Liver (tissue), 9 donors: ENCODE data around the gene THBS2. TPM values are rescaled to one million over a fixed set of nuclear protein-coding genes. Genes with fewer than 3 reads are reported as not detected.

Experiments used
- DNase-seq: peaks from one replicate; pipeline ENCODE4 v3.0.0-alpha.2; 2017; ENCODE audit warnings: low spot score
- H3K27ac ChIP-seq, 2 donors: one replicate each; pipeline ENCODE4 v1.7.0; 2013; ENCODE audit warnings: inconsistent platforms in 2 of 2, low read length in 2 of 2, control low read depth in 1 of 2, low read depth in 1 of 2, mild to moderate bottlenecking in 1 of 2
- H3K27me3 ChIP-seq, 4 donors: one replicate each; pipeline versions ENCODE4 v1.6.1 to v1.7.0; 2013; ENCODE audit warnings: low read length in 3 of 4, inconsistent platforms in 1 of 4, mild to moderate bottlenecking in 1 of 4, moderate library complexity in 1 of 4; ENCODE audit not compliant: control insufficient read depth in 4 of 4, insufficient read depth in 4 of 4
- H3K36me3 ChIP-seq, 4 donors: one replicate each; pipeline versions ENCODE4 v1.6.1 to v1.7.0; 2013; ENCODE audit warnings: low read length in 3 of 4, mild to moderate bottlenecking in 3 of 4, low read depth in 1 of 4, moderate library complexity in 1 of 4; ENCODE audit not compliant: control insufficient read depth in 4 of 4, insufficient read depth in 3 of 4
- H3K4me1 ChIP-seq, 4 donors: one replicate each; pipeline versions ENCODE4 v1.6.1 to v1.7.0; 2013; ENCODE audit warnings: low read length in 3 of 4, mild to moderate bottlenecking in 3 of 4, moderate library complexity in 1 of 4; ENCODE audit not compliant: control insufficient read depth in 4 of 4, insufficient read depth in 4 of 4
- H3K4me3 ChIP-seq, 3 donors: one replicate each; pipeline versions ENCODE4 v1.6.1 to v1.7.0; 2013; ENCODE audit warnings: low read length in 3 of 3, control low read depth in 1 of 3, low read depth in 1 of 3, mild to moderate bottlenecking in 1 of 3
- H3K9ac ChIP-seq, 2 donors: one replicate each; pipeline ENCODE4 v1.7.0; 2013; ENCODE audit warnings: low read length in 2 of 2, mild to moderate bottlenecking in 2 of 2, moderate library complexity in 2 of 2, control low read depth in 1 of 2, low read depth in 1 of 2
- H3K9me3 ChIP-seq, 4 donors: one replicate each; pipeline versions ENCODE4 v1.6.1 to v1.7.0; 2013; ENCODE audit warnings: low read length in 3 of 4; ENCODE audit not compliant: control insufficient read depth in 4 of 4
- ATF3 ChIP-seq: IDR thresholded peaks from 2 replicates; pipeline ENCODE4 v1.6.1; 2016; ENCODE audit warnings: antibody characterized with exemption
- CTCF ChIP-seq: fragments of 150-350 bp; IDR thresholded peaks from 2 replicates; pipeline ENCODE4 v1.5.1; 2017; ENCODE audit warnings: improper control_type of control experiment, low read depth, low read length; ENCODE audit not compliant: missing input control
- EGR1 ChIP-seq, 2 donors: IDR thresholded peaks; 2 replicates each; pipeline ENCODE4 v1.6.1; 2016 to 2018; ENCODE audit warnings: antibody characterized with exemption in 2 of 2, low read depth in 2 of 2
- FOXA1 ChIP-seq: IDR thresholded peaks from 2 replicates; pipeline ENCODE4 v1.6.1; 2016; ENCODE audit warnings: antibody characterized with exemption
- FOXA2 ChIP-seq: IDR thresholded peaks from 2 replicates; pipeline ENCODE4 v1.6.1; 2016; ENCODE audit warnings: antibody characterized with exemption
- GABPA ChIP-seq, 2 donors: IDR thresholded peaks in 1 of 2; conservative IDR thresholded peaks in 1 of 2; 2 replicates each; pipeline ENCODE4 v1.6.1; 2016; ENCODE audit warnings: antibody characterized with exemption in 2 of 2, mild to moderate bottlenecking in 1 of 2, moderate library complexity in 1 of 2
- HNF4A ChIP-seq, 2 donors: conservative IDR thresholded peaks; 2 replicates each; pipeline ENCODE4 v1.6.1; 2016; ENCODE audit warnings: antibody characterized with exemption in 2 of 2, mild to moderate bottlenecking in 2 of 2
- HNF4G ChIP-seq: IDR thresholded peaks from 2 replicates; pipeline ENCODE4 v1.6.1; 2016; ENCODE audit warnings: antibody characterized with exemption
- JUND ChIP-seq, 2 donors: IDR thresholded peaks; 2 replicates each; pipeline ENCODE4 v1.6.1; 2016; ENCODE audit warnings: antibody characterized with exemption in 2 of 2
- MAX ChIP-seq: IDR thresholded peaks from 2 replicates; pipeline ENCODE4 v1.6.1; 2016; ENCODE audit warnings: antibody characterized with exemption
- NR2F2 ChIP-seq: IDR thresholded peaks from 2 replicates; pipeline ENCODE4 v1.6.1; 2016; ENCODE audit warnings: antibody characterized with exemption
- RAD21 ChIP-seq, 2 donors: IDR thresholded peaks; 2 replicates each; pipeline ENCODE4 v1.6.1; 2016; ENCODE audit warnings: antibody characterized with exemption in 2 of 2, mild to moderate bottlenecking in 2 of 2
- REST ChIP-seq: IDR thresholded peaks from 2 replicates; pipeline ENCODE4 v1.6.1; 2016; ENCODE audit warnings: antibody characterized with exemption, mild to moderate bottlenecking
- RXRA ChIP-seq, 2 donors: IDR thresholded peaks; 2 replicates each; pipeline ENCODE4 v1.6.1; 2017 to 2018; ENCODE audit warnings: antibody characterized with exemption in 2 of 2, mild to moderate bottlenecking in 1 of 2
- SP1 ChIP-seq: IDR thresholded peaks from 2 replicates; pipeline ENCODE4 v1.6.1; 2018; ENCODE audit warnings: antibody characterized with exemption, mild to moderate bottlenecking
- TAF1 ChIP-seq: conservative IDR thresholded peaks from 2 replicates; pipeline ENCODE4 v1.6.1; 2016; ENCODE audit warnings: antibody characterized with exemption, mild to moderate bottlenecking
- YY1 ChIP-seq: IDR thresholded peaks from 2 replicates; pipeline ENCODE4 v1.6.1; 2016; ENCODE audit warnings: antibody characterized with exemption, mild to moderate bottlenecking
- ZBTB33 ChIP-seq: IDR thresholded peaks from 2 replicates; pipeline ENCODE4 v1.6.1; 2016; ENCODE audit warnings: antibody characterized with exemption
- WGBS: extraction: QIAGEN DNeasy Blood & Tissue Kit; methylation state at CpG from one replicate; pipeline ENCODE4 v1.1.7; 2013; 5-methylcytosine and 5-hydroxymethylcytosine counted together
- polyA plus RNA-seq, 2 donors: library from polyadenylated mRNA; stranded (reverse) in 1 of 2; unstranded in 1 of 2; fragments of 200-250 nt in 1 of 2; fragments of >200 nt in 1 of 2; fragmentation: Nextera tagmentation in 1 of 2; extraction: Ambion mirVana in 1 of 2; gene quantifications; one replicate each; pipeline versions ENCODE4 v1.2.1 to v1.2.3, GENCODE V29; 2013 to 2015
- total RNA-seq, 2 donors: library from RNA; depleted of rRNA; stranded (reverse); fragments of >200 nt; gene quantifications; one replicate each; pipeline ENCODE4 v1.2.3, GENCODE V29; 2014
- donor health status: healthy.
- donor health status: healthy.
- donor health status: healthy.
- donor health status: healthy.
- donor health status: healthy.

The THBS2 gene
- total and polyA plus RNA-seq, 4 donors, result 0.35 to 7.6 (median 6.2) TPM

- Histone ChIP-seq H3K4me3 (no peak overlapping the region), H3K27me3 (no peaks in the 10 kb centered on the region), H3K9ac (no peak overlapping the region), H3K36me3 (no peaks in the 10 kb centered on the region), H3K9me3 (no peaks in the 10 kb centered on the region), H3K4me1 (no peaks in the 10 kb centered on the region), H3K27ac (no peak overlapping the region)
- DNase-seq, result no peak
- TF ChIP-seq HNF4A (conservative IDR thresholded peaks at IDR 0.05) (no peak), FOXA1 (no peak), JUND (IDR thresholded peaks at IDR 0.05) (no peak), GABPA (IDR thresholded peaks at IDR 0.05 in 1 of 2, conservative IDR thresholded peaks at IDR 0.05 in 1 of 2) (no peak), RAD21 (IDR thresholded peaks at IDR 0.05) (no peak), MAX (no peak), HNF4G (no peak), TAF1 (no peak), CTCF (no peak)
- 88% methylated on average over 15 of the region's 15 CpGs for WGBS
These were observed 26.5 kb downstream of the THBS2 start for GRCh38 chr6:169227116-169227515.

- WGBS, result 86% methylated on average over 11 of the region's 11 CpGs
- Histone ChIP-seq H3K4me3 (no peak overlapping the region), H3K27ac (no peak overlapping the region), H3K27me3 (no peaks in the 10 kb centered on the region), H3K4me1 (no peaks in the 10 kb centered on the region), H3K9me3 (no peaks in the 10 kb centered on the region), H3K36me3 (no peaks in the 10 kb centered on the region), H3K9ac (no peak overlapping the region)
- TF ChIP-seq FOXA1, result no peak
- TF ChIP-seq NR2F2, result no peak
- no peak for TF ChIP-seq TAF1
- no peak for TF ChIP-seq SP1
- TF ChIP-seq JUND (IDR thresholded peaks at IDR 0.05), result no peak
- TF ChIP-seq CTCF, result no peak
- TF ChIP-seq YY1, result no peak
- TF ChIP-seq EGR1 (IDR thresholded peaks at IDR 0.05; ENCODE audit: low read depth in 2 of 2), result no peak
- no peak for TF ChIP-seq RAD21 (IDR thresholded peaks at IDR 0.05)
- no peak for TF ChIP-seq ATF3
- TF ChIP-seq HNF4G, result no peak
- no peak for TF ChIP-seq ZBTB33
- no peak for TF ChIP-seq FOXA2
- no peak for TF ChIP-seq REST
- no peak for TF ChIP-seq GABPA (IDR thresholded peaks at IDR 0.05 in 1 of 2, conservative IDR thresholded peaks at IDR 0.05 in 1 of 2)
- TF ChIP-seq RXRA (IDR thresholded peaks at IDR 0.05), result no peak
- no peak for TF ChIP-seq HNF4A (conservative IDR thresholded peaks at IDR 0.05)
- DNase-seq, result no peak
These were observed 27.8 kb downstream of the THBS2 start for GRCh38 chr6:169225887-169226286.
